Epithelial cell of proximal tubule (primary cell): Measurements from ENCODE around the gene ADCY5. TPM values are rescaled to one million over a fixed set of nuclear protein-coding genes. Genes with fewer than 3 reads are reported as not detected.

ENCODE experiments used
- DNase-seq: peaks from one replicate; pipeline ENCODE4 v3.0.0-alpha.2; 2011; ENCODE audit warnings: low read depth
- H3K4me3 ChIP-seq: 2 replicates; pipeline ENCODE4 v1.5.1; 2011; ENCODE audit warnings: low read depth, mild to moderate bottlenecking, low read length
- CTCF ChIP-seq: conservative IDR thresholded peaks from 2 replicates; pipeline ENCODE4 v1.5.1; 2012; ENCODE audit warnings: low read depth, mild to moderate bottlenecking, low read length
- total RNA-seq: library from RNA; depleted of rRNA; stranded (reverse); fragments of >200 nt; gene quantifications from 2 replicates; pipeline ENCODE4 v1.2.3, GENCODE V29; 2015

The ADCY5 gene
- total RNA-seq, 1 donor from 2014 or later, result 2.7 TPM

- TF ChIP-seq CTCF, result no peak
- no peak for DNase-seq
Observed at GRCh38 chr3:123383091-123384053, 65.5 kb downstream of the ADCY5 start.

GRCh38 chr3:123380261-123380660, 68.6 kb downstream of the ADCY5 start:
- no peak for TF ChIP-seq CTCF
- no peak overlapping the region for H3K4me3 ChIP-seq
- DNase-seq, result no peak

More at GRCh38 chr3:123383091-123384053, 65.5 kb downstream of the ADCY5 start:
- H3K4me3 ChIP-seq, result no peak overlapping the region

GRCh38 chr3:123379041-123379830, 69.7 kb downstream of the ADCY5 start:
- no peak for TF ChIP-seq CTCF
- H3K4me3 ChIP-seq, result no peak overlapping the region
- DNase-seq, result no peak

GRCh38 chr3:123378409-123378915, 70.4 kb downstream of the ADCY5 start:
- no peak overlapping the region for H3K4me3 ChIP-seq
- no peak for DNase-seq
- no peak for TF ChIP-seq CTCF

- no peak overlapping the region for H3K4me3 ChIP-seq
- DNase-seq, result no peak
- no peak for TF ChIP-seq CTCF
Observed at GRCh38 chr3:123377243-123377740, 71.6 kb downstream of the ADCY5 start.

- H3K4me3 ChIP-seq, result no peak overlapping the region
- DNase-seq, result no peak
- no peak for TF ChIP-seq CTCF
Observed at GRCh38 chr3:123376451-123377242, 72.2 kb downstream of the ADCY5 start.
